Measurements from ENCODE around the gene CHGA.
A peak's percentile ranks its signal among the peaks of the same experiment; 100 is the strongest.

Gene CHGA

DNA sequence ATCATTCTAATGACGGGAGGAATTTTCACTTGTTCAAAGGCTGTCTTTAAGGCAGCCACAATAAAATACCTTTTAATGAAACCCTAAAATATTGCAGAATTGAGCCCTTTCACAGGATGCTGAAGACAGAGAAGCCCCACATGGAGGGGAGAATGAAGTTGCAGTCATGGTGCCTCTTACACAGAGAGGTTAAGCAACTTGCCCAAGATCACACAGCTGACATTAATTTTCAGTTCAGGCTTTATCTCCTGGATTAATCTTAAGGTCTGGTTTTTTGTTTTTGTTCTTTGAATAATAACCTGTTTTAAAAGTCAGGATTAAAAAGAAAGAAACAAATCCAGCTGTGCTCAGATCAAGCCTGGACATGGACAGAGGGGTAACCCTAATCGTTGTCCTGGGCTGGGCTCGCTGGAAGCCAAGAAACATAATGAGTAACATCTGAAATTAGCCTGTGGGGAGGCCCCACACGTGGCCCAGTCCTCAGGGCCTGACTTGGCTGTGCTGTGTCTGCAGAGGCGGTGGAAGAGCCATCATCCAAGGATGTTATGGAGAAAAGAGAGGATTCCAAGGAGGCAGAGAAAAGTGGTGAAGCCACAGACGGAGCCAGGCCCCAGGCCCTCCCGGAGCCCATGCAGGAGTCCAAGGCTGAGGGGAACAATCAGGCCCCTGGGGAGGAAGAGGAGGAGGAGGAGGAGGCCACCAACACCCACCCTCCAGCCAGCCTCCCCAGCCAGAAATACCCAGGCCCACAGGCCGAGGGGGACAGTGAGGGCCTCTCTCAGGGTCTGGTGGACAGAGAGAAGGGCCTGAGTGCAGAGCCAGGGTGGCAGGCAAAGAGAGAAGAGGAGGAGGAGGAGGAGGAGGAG, 8.0 kb downstream of the CHGA start:
- no peak for DNase-seq

DNA sequence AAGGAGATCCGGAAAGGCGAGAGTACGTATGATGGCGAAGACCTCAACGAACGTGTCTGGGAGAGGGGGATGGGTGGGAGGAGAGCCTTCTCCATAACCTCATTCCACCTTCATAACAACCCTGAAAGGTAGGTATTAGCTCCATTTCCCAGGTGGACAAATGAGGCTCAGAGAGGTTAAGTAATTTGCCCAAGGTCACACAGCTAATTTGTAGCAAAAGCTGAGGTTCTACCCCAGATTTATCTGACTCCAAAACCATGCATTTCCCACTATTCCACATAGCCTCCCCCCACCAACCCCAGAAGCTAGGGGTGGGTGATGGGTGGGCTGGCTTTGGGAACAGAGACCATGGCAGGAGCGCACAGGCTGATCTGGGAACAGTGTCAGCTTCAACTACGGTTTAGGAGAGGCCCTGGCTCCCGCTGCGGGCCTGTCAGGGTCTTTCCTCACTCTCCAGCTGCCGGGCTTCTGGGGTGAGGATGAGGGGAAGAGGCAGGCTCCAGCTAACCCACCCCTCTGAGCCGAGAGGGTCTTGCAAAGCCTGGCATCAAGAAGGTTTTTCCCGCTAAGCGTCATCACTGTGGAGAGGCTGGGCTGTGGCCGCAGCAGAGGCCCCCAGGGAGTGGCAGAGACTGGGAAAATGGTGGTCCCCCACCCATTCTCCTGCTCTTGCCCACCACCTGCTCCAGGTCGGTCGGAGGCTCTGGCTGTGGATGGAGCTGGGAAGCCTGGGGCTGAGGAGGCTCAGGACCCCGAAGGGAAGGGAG, 8.9 kb downstream of the CHGA start:
- no peak for DNase-seq

DNA sequence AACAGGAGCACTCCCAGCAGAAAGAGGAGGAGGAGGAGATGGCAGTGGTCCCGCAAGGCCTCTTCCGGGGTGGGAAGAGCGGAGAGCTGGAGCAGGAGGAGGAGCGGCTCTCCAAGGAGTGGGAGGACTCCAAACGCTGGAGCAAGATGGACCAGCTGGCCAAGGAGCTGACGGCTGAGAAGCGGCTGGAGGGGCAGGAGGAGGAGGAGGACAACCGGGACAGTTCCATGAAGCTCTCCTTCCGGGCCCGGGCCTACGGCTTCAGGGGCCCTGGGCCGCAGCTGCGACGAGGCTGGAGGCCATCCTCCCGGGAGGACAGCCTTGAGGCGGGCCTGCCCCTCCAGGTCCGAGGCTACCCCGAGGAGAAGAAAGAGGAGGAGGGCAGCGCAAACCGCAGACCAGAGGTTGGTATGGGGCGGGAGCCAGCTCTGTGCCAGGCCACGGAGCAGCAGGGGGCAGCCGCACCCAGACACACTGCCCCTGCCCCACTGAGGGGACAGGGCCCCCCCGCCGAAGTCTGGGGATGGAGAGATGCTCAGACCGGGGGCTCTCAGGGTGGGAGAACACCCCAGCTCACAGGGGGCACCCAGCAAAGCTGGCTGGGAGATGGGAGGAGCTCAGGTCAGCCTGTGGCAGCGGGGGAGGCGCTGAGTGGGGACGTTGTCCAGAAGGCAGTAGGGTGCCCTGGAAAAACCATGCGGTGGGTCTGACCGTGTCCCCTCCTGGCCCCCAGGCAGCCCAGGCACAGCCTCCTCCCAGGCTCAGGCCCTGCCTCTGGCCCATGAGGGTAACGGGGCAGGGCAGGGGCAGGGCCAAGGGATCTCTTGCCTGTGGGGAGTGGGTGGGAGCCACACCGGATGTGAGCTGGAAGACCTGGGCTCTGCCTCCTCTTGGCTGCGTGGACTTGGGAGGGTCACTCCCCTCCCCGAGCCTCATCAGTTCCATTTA, 9.8 kb downstream of the CHGA start:
- no peak for DNase-seq

DNA sequence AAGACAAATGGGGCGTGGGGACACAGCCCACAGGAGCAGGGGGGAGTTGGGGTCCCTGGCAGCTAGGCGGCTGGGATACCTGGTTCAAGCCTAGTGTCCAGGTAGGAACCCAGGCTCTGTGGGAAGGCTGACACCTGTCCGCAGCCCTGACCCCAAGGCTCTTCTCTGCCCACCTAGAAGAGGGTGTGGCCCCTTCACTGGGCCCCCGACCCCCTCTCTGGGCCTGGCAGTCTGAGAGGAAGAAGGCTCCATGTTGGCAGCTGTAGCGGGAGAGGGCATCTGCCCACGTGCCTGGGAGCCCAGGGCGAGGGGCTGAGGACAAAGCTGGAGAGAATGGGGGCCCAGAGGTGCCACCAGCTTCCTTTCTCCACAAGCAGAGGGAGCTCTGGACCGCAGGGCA, 10.5 kb downstream of the CHGA start:
- no peak for DNase-seq

DNA sequence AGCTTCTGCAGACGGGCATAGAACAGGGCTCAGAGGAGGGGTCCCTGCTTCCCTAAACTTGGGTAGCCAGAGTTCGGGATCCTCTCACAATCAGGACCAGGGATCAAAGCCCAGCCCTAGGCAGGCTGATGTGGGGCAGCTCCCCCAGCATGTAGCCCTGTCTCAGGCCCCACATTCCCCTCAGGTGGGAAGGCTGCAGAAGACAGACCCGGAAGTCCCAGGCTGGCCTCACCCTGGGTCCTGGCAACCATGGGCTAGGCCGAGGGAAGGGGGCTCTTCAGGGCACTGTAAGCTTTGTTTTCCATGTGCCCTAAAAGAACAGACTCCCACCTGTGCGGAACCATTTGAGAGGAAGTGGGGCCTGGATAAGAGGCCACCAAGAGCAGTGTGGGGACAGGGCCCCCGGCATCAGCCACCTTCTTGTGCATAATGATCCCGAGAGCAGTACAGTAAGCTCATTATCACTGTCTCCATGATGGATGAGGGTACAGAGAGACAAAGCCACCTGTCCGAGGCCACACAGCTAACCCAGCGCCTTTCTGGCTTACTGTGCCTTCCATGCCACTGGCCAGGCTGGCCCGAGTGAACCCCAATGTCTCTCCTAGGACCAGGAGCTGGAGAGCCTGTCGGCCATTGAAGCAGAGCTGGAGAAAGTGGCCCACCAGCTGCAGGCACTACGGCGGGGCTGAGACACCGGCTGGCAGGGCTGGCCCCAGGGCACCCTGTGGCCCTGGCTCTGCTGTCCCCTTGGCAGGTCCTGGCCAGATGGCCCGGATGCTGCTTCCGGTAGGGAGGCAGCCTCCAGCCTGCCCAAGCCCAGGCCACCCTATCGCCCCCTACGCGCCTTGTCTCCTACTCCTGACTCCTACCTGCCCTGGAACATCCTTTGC, 11.5 kb downstream of the CHGA start:
- no peak for DNase-seq

DNA sequence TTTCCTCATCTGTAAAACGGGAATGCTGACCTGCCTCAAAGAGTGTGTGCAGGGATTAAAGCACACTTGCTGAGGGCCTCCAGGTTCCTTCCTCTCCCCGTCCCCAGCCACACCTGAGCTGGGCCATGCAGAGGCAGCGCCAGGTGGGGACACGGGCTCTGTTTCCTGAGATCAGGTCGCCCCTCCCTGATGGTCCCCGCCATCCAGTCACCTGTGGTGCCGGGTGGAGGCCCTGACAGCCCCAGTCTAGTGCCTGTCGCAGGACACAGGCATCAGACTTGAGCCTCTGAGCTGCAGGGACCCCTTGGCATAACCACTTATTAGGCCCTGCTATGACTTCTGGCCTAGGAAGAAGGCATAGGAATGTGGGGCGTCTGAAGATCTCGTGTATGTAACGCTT, 12.5 kb downstream of the CHGA start:
- DNase-seq, result no peak

DNA sequence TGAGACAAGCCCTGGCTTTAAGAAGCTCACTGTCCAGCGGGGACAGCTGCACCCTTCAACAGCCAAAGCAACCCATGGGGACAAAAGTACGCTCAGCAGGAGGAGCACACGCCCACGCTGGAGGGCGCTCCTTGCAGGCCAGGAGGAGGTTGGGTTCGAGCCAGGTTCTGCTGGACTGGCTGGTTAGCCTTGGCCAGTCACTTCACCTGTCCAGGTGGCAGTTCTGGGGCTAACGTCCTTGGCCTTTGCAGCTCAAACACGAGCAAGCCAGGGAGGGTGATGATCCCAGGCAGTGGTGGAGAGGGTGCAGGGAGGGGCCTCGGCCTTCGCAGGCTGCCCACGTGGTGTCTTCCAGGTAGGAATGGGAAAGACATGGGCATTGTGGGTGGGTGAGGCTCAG, 13.1 kb downstream of the CHGA start:
- DNase-seq, result no peak

DNA sequence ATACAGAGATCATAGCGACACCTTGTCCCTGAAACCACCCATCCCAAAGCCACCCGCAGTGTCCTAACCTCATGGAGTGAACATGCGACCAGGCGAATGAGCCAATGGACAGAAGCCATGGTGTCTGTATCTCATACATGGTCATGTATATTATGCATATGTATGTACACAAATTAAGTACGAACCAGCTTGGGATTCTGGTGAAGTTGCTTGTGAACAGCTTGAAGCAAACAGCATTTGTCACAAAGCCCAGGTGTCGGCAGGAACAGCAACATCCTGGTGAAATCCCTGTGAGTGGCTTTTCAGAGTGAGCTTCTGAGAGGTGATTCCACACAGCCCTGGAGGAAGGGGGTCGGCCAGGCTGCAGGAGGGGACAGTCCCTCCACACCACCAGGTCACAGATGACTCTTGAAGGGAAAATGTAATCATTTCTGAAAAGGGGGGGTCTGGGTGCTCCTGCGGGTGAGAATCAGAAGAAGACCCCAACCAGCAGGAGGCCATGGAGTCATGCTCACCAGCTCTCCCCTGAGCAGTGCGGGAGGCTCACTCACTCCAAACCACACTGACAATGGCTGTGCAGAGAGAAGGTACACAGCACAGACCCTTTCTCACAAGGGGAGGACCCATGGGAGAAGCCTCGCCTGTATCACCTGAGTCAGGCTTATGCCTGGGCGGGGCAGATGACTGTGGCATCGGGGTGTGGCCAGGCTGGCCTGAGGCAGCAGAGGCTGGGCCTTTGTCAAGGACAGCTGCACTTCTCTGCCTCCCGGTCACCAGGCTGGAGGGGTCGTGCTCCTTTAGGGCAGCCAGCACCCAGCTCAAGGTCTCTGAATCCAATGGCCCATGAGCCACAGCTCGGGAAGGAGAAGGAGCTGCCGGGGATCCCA, 14.3 kb downstream of the CHGA start:
- no peak for DNase-seq

DNA sequence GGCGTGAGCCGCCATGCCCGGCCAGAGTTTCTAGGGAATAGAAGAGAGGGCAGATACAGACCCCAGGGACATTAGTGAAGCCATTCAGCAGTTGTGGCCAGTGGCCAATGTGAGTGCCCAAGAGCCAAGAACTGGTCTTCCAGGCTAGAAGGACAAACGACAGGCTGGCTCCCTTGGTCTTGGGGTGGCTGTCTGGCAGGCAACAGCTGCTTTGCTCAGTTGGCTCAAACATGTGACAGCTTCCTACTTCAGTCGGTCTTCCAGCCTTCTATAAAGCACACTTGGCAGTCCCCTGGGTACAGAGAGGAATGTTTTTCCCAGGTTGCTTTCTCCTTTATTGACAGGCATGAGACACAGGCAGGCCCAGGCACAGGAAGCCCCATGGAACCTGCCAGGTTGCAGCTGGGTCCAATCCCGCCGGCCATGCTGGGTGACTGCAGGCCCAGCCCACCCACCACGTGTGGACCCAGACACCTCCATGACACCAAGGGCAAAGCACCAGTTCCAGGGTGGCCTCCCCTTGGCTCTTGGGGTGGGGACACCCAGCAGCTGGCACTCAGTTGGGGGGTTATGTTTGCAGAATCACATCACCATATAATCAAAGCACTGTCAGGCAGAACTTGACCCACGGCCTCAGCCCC, 15.4 kb downstream of the CHGA start:
- peak in 1 of 2 donors; percentile 21 for DNase-seq

DNA sequence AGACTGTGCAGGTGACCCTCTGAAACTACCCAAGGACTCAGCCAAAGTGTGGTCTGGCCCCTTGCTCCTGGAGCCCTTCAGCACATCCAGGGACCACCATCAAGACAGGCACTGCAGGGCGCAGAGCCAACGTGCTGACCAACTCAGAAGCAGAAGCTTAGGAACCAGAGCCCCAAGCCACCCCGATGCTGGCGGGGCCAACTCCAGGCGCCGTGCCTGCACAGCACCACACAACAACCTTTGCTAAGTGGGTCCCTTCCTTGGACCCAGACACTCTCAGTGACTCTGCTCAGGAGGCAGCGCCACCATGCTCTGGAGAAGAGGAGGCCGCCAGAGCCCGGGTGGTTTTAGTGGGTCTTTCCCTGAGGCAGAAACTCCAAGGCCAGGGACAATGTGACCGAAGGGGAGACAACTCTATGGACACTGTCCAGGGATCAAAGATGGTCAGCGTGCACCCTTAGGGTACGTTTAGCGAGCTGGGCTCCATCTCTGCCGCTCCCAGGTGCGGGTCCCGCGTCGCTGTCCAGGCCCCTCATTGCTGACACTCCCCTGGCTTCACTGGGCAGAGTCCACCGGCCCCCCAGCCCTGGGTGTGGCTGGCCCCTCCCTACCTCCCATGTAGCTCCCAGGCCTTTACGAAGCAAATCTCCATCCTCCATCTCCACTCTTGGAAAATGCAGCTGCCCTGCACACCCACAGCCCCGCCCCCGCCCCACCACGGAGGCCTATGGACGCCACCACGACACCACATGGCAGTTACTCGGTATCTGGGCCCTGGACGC, 16.1 kb downstream of the CHGA start:
- no peak for DNase-seq

DNA sequence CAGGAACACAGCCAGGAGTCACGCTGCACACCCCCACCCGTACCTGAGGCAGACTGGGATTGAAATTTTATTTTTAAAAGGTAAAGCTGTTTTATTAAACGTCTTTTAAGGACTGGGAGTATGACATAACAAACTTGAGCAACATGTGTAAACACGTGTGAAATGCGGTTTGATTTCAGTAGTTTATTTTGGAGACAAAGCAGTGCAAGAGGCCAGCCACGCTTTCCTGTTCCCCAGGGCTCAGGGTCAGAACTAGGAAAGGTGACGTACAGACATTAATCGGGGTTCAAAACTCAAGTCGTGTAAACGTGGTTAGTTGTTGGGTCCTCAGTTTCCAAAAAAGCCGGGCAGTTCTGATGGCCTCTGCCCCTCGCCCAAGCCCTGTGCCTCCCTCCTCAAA, 16.7 kb downstream of the CHGA start:
- DNase-seq, result no peak

DNA sequence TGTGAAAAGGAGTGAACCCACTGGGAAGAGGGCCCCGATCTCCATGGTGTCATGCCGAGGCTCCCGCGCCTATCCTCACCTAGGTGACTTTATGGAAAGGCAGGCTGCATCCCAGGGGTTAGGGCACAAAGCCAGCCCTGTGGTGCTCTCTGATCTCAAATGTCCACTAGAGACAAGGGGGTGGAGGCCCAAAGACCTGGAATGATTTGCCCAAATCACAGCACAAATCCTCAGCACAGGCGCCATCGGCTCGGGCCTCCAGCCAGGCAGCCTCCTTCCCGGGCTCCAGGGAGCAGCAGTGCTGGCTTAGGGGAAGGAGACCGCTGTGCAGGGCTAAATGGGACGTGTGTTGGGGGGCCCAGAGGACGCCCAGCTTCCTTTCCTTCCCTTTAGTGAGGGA, 17.6 kb downstream of the CHGA start:
- DNase-seq, result no peak

DNA sequence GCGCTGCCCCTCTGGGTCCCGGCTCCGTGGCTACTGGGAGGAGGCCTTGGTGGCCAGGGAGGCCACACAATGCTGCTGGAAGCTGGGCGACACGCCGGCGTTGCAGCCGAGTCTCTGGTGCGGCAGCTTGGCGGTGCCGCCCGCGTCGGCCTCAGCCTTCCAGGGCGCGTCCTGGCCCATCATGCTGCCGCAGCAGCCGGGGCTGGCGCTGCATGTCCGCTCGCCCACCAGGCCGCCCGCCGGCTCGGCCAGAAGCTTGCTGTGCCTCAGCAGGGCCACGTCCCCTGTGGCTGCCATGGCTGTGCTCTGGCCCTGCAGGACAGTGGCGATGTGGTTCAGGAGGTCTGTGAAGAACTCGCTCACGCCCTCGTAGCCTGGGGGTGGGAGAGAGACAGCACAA, 18.6 kb downstream of the CHGA start:
- no peak for DNase-seq

DNA sequence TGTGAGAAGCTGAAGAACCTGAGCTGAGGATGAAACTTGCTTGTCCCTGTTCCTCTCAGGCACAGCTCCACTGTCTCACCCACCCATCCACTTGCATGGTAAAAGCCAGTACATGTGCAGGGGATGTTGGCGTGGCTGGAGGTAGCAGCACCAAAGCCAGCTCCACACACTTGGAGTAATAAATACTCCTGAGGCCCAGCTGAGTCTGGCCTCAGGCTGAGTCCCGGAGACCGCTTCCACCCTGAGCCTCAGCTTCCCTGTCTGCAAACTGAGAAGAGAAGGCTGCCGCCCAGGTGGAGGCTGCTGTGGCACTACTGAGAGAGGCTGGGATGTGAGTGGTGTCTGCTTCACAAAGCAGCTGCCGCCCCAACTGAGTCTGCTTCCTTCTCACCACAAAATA, 19.2 kb downstream of the CHGA start:
- no peak for DNase-seq

DNA sequence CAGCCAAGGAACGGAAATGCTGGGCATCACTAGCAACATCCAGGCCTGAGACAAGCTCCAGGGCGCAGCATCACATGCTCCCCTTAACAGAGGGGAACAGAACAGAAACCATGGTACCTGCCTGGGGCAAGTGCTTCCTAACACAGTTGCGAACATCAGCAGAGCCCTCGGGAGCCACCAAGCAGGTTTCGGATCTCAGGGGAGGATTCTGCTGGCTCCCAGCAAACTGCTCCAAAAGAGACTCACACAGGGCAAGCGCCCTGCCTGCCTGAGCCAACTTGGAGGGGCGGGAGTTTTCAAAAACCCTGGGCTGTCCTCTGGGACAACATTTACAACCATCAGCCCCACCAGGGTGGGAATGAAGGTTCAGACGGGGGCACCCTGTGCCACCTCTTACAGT, 19.6 kb downstream of the CHGA start:
- DNase-seq, result no peak

DNA sequence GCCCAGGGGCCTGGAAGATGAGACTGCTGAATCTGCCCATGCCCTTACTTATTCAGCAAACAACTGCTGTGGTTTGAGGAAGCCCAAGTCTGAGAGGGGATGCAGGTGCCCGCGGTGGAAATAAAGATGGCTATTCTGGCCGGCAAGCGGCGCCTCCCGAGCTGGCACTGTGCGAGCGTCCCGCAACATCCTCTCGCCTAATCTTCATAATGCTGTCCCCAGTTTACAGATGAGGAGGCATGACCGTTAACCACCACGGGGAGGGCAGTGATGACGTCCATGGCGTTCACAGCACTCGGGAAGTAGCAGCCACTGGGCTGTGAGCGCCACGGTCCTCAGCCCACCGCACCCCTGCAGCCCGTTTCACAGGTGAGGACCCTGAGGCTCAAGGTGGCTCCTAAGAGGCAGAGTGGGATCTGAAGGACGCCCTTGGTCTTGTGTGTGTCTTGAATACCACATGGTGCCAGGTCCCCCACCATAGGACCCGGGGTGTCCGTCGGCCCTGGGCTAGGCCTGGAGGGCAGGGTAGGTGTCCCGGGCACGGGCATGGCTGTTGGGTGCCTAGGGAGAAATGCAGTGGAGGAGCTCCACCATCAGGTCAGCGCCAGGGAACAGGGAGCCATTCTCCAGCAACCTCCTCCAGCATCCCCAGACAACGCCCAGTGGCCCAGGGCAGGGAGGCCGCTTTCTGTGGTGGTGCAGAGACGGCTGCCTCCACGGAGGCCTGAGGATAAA, 20.2 kb downstream of the CHGA start:
- no peak for DNase-seq

DNA sequence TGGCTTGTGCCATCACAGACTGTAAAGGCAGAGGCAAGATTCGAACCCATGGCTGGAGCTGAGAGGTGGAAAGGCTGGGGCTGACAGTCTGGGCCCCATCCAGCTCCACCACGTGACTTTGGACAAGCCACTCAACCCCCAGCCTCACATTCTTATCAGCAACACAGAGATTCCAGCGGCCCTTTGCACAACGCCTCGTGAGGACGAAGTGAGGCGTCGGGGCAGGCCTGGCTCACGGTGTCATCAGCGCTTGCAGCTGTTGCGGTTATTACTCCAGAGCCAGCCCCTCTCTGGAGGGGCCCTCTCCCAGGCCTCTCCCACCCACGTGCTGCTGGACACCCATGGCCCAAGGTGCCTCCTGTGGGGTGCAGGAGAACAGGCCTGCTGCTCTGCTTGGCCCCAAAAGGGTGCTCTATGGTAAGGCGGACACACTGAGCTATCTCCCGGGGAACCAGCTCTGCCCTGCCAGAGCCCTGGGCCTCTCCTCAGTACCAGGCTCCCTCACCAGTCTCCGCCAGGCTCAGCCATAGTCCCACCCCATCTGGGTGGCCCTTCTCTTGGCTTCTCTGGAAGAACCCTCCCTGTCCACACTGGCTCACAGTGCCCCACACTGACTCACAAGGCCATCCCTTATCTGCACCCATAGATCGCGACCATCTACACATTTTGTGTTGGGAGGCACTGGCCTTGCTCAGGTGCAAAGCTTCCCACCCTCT, 21.1 kb downstream of the CHGA start:
- DNase-seq, result no peak

DNA sequence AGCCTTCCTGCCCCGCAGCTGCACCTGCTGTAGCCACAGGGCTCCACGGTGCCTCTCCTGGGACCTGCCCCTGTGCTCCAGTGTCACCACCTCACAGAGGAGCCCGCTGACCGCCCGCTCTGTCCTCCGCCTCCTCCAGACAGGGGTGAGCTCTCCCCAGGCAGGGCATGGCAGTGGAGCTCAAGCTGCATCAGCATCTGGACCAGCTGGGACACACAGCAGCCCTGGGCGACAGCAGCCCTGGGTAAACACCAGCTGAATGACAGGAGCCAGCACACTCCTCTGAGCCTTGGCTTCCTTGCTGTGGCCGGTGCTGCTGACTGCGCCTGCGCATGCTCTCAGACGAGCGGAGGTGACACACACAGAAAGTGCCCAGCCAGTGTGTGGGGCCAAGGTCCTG, 22.0 kb downstream of the CHGA start:
- no peak for DNase-seq
